ENCODE results near the gene CYP2W1.

CYP2W1 gene

GRCh38 chr7:1015196-1016121, 32.5 kb downstream of the CYP2W1 start:
- DNase-seq (ENCODE audit: low spot score) = peak; percentile 52

GRCh38 chr7:1016577-1017531, 33.9 kb downstream of the CYP2W1 start:
- DNase-seq (ENCODE audit: low spot score) = no peak

DNA sequence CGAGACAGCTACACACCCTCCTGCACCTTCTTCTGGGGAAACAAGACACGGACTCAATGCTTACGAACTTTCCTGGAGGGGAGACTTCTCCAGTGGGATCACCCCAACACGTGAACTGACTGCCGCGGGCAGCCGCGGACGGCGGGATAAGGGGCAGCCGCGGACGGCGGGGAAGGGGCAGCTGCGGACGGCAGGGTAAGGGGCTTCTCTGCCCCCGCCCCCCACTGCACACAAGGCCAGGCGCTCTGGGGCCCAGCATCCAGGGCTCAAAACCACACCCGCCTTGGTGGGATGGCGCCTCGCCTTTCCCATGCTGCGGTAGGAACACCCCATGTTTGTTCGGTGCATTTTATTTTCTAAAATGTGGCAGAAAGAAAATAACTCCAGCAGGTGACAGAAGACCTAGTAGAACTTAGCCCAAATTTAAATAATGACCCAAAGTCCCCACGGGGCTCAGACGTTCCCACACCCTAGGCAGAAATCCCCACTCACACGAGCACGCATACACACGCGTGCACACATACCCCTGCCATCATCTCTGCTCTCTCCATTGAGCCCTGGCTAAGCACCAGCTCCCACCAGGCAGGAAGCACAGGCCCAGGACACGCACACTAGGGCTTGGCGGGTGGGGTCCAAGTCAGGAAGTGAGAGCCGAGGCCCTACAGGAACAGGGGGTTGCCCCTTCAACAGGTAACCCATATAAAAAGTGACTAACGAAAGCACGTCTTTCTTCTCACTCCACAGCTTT, 34.8 kb downstream of the CYP2W1 start:
- DNase-seq (ENCODE audit: low spot score) = no peak

DNA sequence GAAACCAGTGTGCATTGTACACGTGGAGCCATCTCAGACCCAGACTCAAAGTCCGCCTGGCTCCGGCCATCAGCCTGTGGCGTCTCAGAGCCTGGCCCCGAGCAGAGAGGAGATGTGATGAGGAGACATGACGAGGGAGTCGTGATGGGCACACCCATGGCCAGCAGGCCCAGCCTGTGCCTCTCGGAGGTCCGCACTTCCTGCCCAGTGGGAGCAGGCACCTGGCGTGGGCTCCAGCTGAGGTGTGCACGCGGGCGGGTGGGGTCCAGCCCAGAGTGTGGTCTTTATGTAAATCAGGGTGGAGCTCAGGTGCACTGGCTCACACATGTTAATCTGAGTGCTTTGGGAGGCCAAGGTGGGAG, 35.3 kb downstream of the CYP2W1 start:
- no peak for DNase-seq (ENCODE audit: low spot score)

- DNase-seq (ENCODE audit: low spot score) = no peak
These were observed 36.3 kb downstream of the CYP2W1 start for GRCh38 chr7:1019255-1019785.

- DNase-seq (ENCODE audit: low spot score) = no peak
These were observed 37.0 kb downstream of the CYP2W1 start for GRCh38 chr7:1019789-1020610.

GRCh38 chr7:1020849-1021251, 37.9 kb downstream of the CYP2W1 start:
- no peak for DNase-seq (ENCODE audit: low spot score)

GRCh38 chr7:1021366-1021765, 38.4 kb downstream of the CYP2W1 start:
- no peak for DNase-seq (ENCODE audit: low spot score)

GRCh38 chr7:1021931-1022330, 39.0 kb downstream of the CYP2W1 start:
- DNase-seq (ENCODE audit: low spot score) = no peak

GRCh38 chr7:1022356-1022755, 39.4 kb downstream of the CYP2W1 start:
- no peak for DNase-seq (ENCODE audit: low spot score)

GRCh38 chr7:1022801-1023465, 40.0 kb downstream of the CYP2W1 start:
- no peak for DNase-seq (ENCODE audit: low spot score)

DNA sequence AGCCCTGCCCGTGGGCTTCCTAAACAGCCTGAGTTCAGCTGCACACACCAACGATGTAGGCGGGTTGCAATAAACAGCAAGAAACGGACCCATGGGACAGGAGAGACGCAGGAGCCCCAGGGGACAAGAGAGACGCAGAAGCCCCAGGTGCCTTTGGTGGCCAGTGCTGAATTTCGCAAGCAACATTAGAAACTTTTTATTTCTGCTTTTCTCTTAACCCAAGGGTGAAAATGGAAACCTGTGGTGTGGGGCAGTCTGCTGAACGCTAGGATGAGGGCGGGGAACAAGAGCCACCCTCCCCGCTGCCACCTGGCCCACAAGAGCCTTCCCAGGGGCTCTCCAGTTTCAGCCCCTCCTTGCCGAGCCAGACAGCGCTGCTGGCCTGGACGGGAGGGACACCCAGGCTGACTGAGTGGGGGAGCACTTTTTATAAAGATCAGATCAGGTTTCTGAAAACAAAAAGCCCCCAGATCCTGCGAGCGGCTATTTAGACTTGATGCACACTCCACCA, 41.4 kb downstream of the CYP2W1 start:
- no peak for DNase-seq (ENCODE audit: low spot score)

- no peak for DNase-seq (ENCODE audit: low spot score)
These were observed 42.1 kb downstream of the CYP2W1 start for GRCh38 chr7:1024876-1025742.

- DNase-seq (ENCODE audit: low spot score) = no peak
These were observed 43.0 kb downstream of the CYP2W1 start for GRCh38 chr7:1025743-1026581.

DNA sequence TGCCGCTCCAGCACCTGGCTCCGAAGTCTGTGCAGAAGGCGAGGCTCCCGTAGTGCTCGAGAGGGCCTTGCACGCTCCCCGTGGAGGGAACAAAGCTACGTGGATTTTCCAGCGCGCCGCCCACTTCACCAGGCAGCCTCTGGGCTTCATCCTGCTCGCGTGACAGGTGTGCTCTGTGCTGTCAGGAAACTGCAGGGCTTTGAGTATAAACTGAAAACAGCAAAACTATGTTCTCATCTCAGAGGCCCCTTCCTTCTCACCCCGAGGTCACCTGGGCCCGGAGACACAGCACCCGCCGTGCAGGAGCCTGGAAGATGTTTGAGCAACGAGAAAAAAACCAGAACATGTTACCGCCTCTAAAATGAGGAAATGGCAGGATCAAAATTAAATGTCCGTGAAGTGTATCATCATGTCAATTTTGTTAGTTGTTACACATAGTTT, 43.8 kb downstream of the CYP2W1 start:
- no peak for DNase-seq (ENCODE audit: low spot score)

GRCh38 chr7:1027242-1028043, 44.5 kb downstream of the CYP2W1 start:
- peak; percentile 48 for DNase-seq (ENCODE audit: low spot score)

GRCh38 chr7:1028044-1028770, 45.2 kb downstream of the CYP2W1 start:
- DNase-seq (ENCODE audit: low spot score) = peak; percentile 90
